ENCODE data around the gene ARHGEF28.

GRCh38 chr5:73962801-73963425, 336.9 kb downstream of the ARHGEF28 start:
- TF ChIP-seq EZH2phosphoT487 (IDR thresholded peaks at IDR 0.05; ENCODE audit: borderline replicate concordance) (no peak), CTCF (conservative IDR thresholded peaks at IDR 0.05; ENCODE audit: low read length) (no peak)

Measured in Loucy (cell line).